ENCODE results near the gene MYOG. TPM values are rescaled to one million over a fixed set of nuclear protein-coding genes. Genes with fewer than 3 reads are reported as not detected.

Gene MYOG
- total and polyA plus RNA-seq, 4 experiments from 2014 or later, result not detected

GRCh38 chr1:203037509-203038190 is 48.2 kb downstream of the MYOG start:
- H3K27ac Mint-ChIP-seq, result no peak overlapping the region
- Histone ChIP-seq H3K4me1 (ENCODE audit: insufficient read depth, low read length) (no peaks in the 10 kb centered on the region), H3K4me3 (ENCODE audit: low read length in 2 of 2) (no peak overlapping the region), H3K9me3 (ENCODE audit: control insufficient read depth in 1 of 2, low read length in 2 of 2) (no peaks in the 10 kb centered on the region), H3K36me3 (ENCODE audit: insufficient read depth, low read length) (no peaks in the 10 kb centered on the region), H3K27me3 (ENCODE audit: insufficient read depth, low read length) (no peaks in the 10 kb centered on the region), H3K27ac (ENCODE audit: low read depth, low read length) (no peak overlapping the region)
- intact Hi-C loops (cut with micrococcal nuclease), result no loop called here
- H3K27me3 Mint-ChIP-seq, result peaks cover 3 to 8% of the 10 kb centered on the region in 2 donors
- ChIA-PET POLR2A (ENCODE audit: partially characterized antibody) (interaction anchor here (1.3 kb wide), 1 partner anchor 9 kb away, joined by 3 read pairs; no protein-coding TSS in a partner anchor), CTCF (ENCODE audit: partially characterized antibody) (interaction anchor here (1.3 to 4.6 kb wide), 2 partner anchors 179 to 231 kb away, joined by 3 to 56 read pairs; no protein-coding TSS in a partner anchor)
- H3K4me1 Mint-ChIP-seq, result peaks cover 2 to 6% (median 4%) of the 10 kb centered on the region in 4 donors
- no peaks in the 10 kb centered on the region for H3K9me3 Mint-ChIP-seq
- no peaks in the 10 kb centered on the region for H3K36me3 Mint-ChIP-seq
- no peak for DNase-seq
- H3K4me3 Mint-ChIP-seq, result no peak overlapping the region

GRCh38 chr1:203036537-203036936 is 49.3 kb downstream of the MYOG start:
- Mint-ChIP-seq H3K4me3 (no peak overlapping the region), H3K27ac (no peak overlapping the region), H3K27me3 (peaks cover 3 to 8% of the 10 kb centered on the region in 2 donors), H3K4me1 (peaks cover 2 to 6% (median 4%) of the 10 kb centered on the region in 4 donors), H3K9me3 (no peaks in the 10 kb centered on the region), H3K36me3 (no peaks in the 10 kb centered on the region)
- Histone ChIP-seq H3K36me3 (ENCODE audit: insufficient read depth, low read length) (no peaks in the 10 kb centered on the region), H3K9me3 (ENCODE audit: control insufficient read depth in 1 of 2, low read length in 2 of 2) (no peaks in the 10 kb centered on the region), H3K4me3 (ENCODE audit: low read length in 2 of 2) (no peak overlapping the region), H3K27ac (ENCODE audit: low read depth, low read length) (no peak overlapping the region), H3K4me1 (ENCODE audit: insufficient read depth, low read length) (no peaks in the 10 kb centered on the region), H3K27me3 (ENCODE audit: insufficient read depth, low read length) (no peaks in the 10 kb centered on the region)
- CTCF ChIA-PET (ENCODE audit: partially characterized antibody), result interaction anchor here (1.3 to 1.4 kb wide), 2 partner anchors 8 to 180 kb away, joined by 3 read pairs; no protein-coding TSS in a partner anchor
- no peak for DNase-seq
- POLR2A ChIA-PET (ENCODE audit: partially characterized antibody), result interaction anchor here (1.3 kb wide), 1 partner anchor 8 kb away, joined by 3 read pairs; no protein-coding TSS in a partner anchor
- intact Hi-C loops (cut with micrococcal nuclease), result no loop called here

GRCh38 chr1:203036135-203036534 is 49.7 kb downstream of the MYOG start:
- Histone ChIP-seq H3K4me3 (ENCODE audit: low read length in 2 of 2) (no peak overlapping the region), H3K36me3 (ENCODE audit: insufficient read depth, low read length) (no peaks in the 10 kb centered on the region), H3K9me3 (ENCODE audit: control insufficient read depth in 1 of 2, low read length in 2 of 2) (no peaks in the 10 kb centered on the region), H3K27ac (ENCODE audit: low read depth, low read length) (no peak overlapping the region), H3K4me1 (ENCODE audit: insufficient read depth, low read length) (no peaks in the 10 kb centered on the region), H3K27me3 (ENCODE audit: insufficient read depth, low read length) (no peaks in the 10 kb centered on the region)
- Mint-ChIP-seq H3K27me3 (peaks cover 3 to 8% of the 10 kb centered on the region in 2 donors), H3K27ac (no peak overlapping the region), H3K36me3 (no peaks in the 10 kb centered on the region), H3K4me3 (no peak overlapping the region), H3K9me3 (no peaks in the 10 kb centered on the region), H3K4me1 (peaks cover 2 to 6% (median 4%) of the 10 kb centered on the region in 4 donors)
- POLR2A ChIA-PET (ENCODE audit: partially characterized antibody), result interaction anchor here (1.3 kb wide), 1 partner anchor 8 kb away, joined by 3 read pairs; no protein-coding TSS in a partner anchor
- CTCF ChIA-PET (ENCODE audit: partially characterized antibody), result interaction anchor here (0.8 to 1.4 kb wide), 5 partner anchors 9 to 231 kb away, joined by 3 to 4 read pairs (median 3); partner anchors contain the start of gene PPFIA4
- DNase-seq, result no peak
- intact Hi-C loops (cut with micrococcal nuclease), result no loop called here

- Mint-ChIP-seq H3K27ac (no peak overlapping the region), H3K27me3 (peaks cover 3 to 8% of the 10 kb centered on the region in 2 donors), H3K36me3 (no peaks in the 10 kb centered on the region), H3K9me3 (no peaks in the 10 kb centered on the region), H3K4me3 (no peak overlapping the region), H3K4me1 (peaks cover 2 to 6% (median 4%) of the 10 kb centered on the region in 4 donors)
- Histone ChIP-seq H3K36me3 (ENCODE audit: insufficient read depth, low read length) (no peaks in the 10 kb centered on the region), H3K27me3 (ENCODE audit: insufficient read depth, low read length) (no peaks in the 10 kb centered on the region), H3K4me1 (ENCODE audit: insufficient read depth, low read length) (no peaks in the 10 kb centered on the region), H3K4me3 (ENCODE audit: low read length in 2 of 2) (no peak overlapping the region), H3K9me3 (ENCODE audit: control insufficient read depth in 1 of 2, low read length in 2 of 2) (no peaks in the 10 kb centered on the region), H3K27ac (ENCODE audit: low read depth, low read length) (no peak overlapping the region)
- intact Hi-C loops (cut with micrococcal nuclease), result no loop called here
- POLR2A ChIA-PET (ENCODE audit: partially characterized antibody), result interaction anchor here (1.4 kb wide), 1 partner anchor 17 kb away, joined by 3 read pairs; no protein-coding TSS in a partner anchor
- DNase-seq, result no peak
- CTCF ChIA-PET (ENCODE audit: partially characterized antibody), result interaction anchor here (0.8 to 1.4 kb wide), 4 partner anchors 9 to 232 kb away, joined by 3 to 4 read pairs (median 3); partner anchors contain the start of gene PPFIA4
Measured at GRCh38 chr1:203035111-203036000, 50.5 kb downstream of the MYOG start.

- Mint-ChIP-seq H3K4me1 (peaks cover 2 to 6% (median 4%) of the 10 kb centered on the region in 4 donors), H3K27ac (no peak overlapping the region), H3K27me3 (peaks cover 3 to 8% of the 10 kb centered on the region in 2 donors), H3K36me3 (no peaks in the 10 kb centered on the region), H3K9me3 (no peaks in the 10 kb centered on the region), H3K4me3 (no peak overlapping the region)
- intact Hi-C loops (cut with micrococcal nuclease), result no loop called here
- Histone ChIP-seq H3K36me3 (ENCODE audit: insufficient read depth, low read length) (no peaks in the 10 kb centered on the region), H3K27me3 (ENCODE audit: insufficient read depth, low read length) (no peaks in the 10 kb centered on the region), H3K9me3 (ENCODE audit: control insufficient read depth in 1 of 2, low read length in 2 of 2) (no peaks in the 10 kb centered on the region), H3K4me3 (ENCODE audit: low read length in 2 of 2) (no peak overlapping the region), H3K4me1 (ENCODE audit: insufficient read depth, low read length) (no peaks in the 10 kb centered on the region), H3K27ac (ENCODE audit: low read depth, low read length) (no peak overlapping the region)
- no peak for DNase-seq
- ChIA-PET CTCF (ENCODE audit: partially characterized antibody) (interaction anchor here (0.6 to 1.4 kb wide), 6 partner anchors 9 to 589 kb away, joined by 3 to 5 read pairs (median 3); no protein-coding TSS in a partner anchor), POLR2A (ENCODE audit: partially characterized antibody) (interaction anchor here (1.4 kb wide), 1 partner anchor 17 kb away, joined by 3 read pairs; no protein-coding TSS in a partner anchor)
Measured at GRCh38 chr1:203034422-203035110, 51.2 kb downstream of the MYOG start.

GRCh38 chr1:203033917-203034316 is 51.9 kb downstream of the MYOG start:
- H3K27me3 Mint-ChIP-seq, result peaks cover 0 to 5% of the 10 kb centered on the region in 2 donors
- H3K27me3 ChIP-seq (ENCODE audit: insufficient read depth, low read length), result no peaks in the 10 kb centered on the region
- POLR2A ChIA-PET (ENCODE audit: partially characterized antibody), result no interaction called here
- no peak overlapping the region for H3K27ac Mint-ChIP-seq
- DNase-seq, result no peak
- no peaks in the 10 kb centered on the region for H3K36me3 ChIP-seq (ENCODE audit: insufficient read depth, low read length)
- H3K4me1 Mint-ChIP-seq, result no peaks in the 10 kb centered on the region
- CTCF ChIA-PET (ENCODE audit: partially characterized antibody), result interaction anchor here (0.7 to 1.4 kb wide), 4 partner anchors 9 to 235 kb away, joined by 3 to 5 read pairs (median 4); no protein-coding TSS in a partner anchor
- no peak overlapping the region for H3K27ac ChIP-seq (ENCODE audit: low read depth, low read length)
- H3K9me3 Mint-ChIP-seq, result no peaks in the 10 kb centered on the region
- H3K9me3 ChIP-seq (ENCODE audit: control insufficient read depth in 1 of 2, low read length in 2 of 2), result no peaks in the 10 kb centered on the region
- H3K4me3 ChIP-seq (ENCODE audit: low read length in 2 of 2), result no peak overlapping the region
- intact Hi-C loops (cut with micrococcal nuclease), result no loop called here
- no peaks in the 10 kb centered on the region for H3K36me3 Mint-ChIP-seq
- H3K4me3 Mint-ChIP-seq, result no peak overlapping the region
- H3K4me1 ChIP-seq (ENCODE audit: insufficient read depth, low read length), result no peaks in the 10 kb centered on the region

Measured in CD4-positive, alpha-beta memory T cell (primary cell).